Tibial artery (tissue), 4 donors: ENCODE data around the gene PDCD2L.

Source experiments
- DNase-seq, 2 donors: peaks; one replicate each; pipeline ENCODE4 v3.0.0-alpha.2; 2019
- H3K27ac ChIP-seq, 2 donors: fragments of 200-600 bp; sonication (generic) in 1 of 2; 1 replicate in 1 of 2; 2 replicates in 1 of 2; pipeline ENCODE4 v1.5.1; 2018 to 2019; ENCODE audit warnings: mild to moderate bottlenecking in 1 of 2
- H3K27me3 ChIP-seq, 2 donors: fragments of 200-600 bp; sonication (generic) in 1 of 2; one replicate each; pipeline versions ENCODE4 v1.5.1 to v1.6.0; 2016 to 2019
- H3K36me3 ChIP-seq, 3 donors: fragments of 200-600 bp; sonication (generic) in 2 of 3; one replicate each; pipeline ENCODE4 v1.5.1; 2016 to 2019; ENCODE audit warnings: mild to moderate bottlenecking in 2 of 3
- H3K4me1 ChIP-seq, 4 donors: fragments of 200-600 bp; sonication (generic) in 2 of 4; 1 replicate in 3 of 4; 2 replicates in 1 of 4; pipeline ENCODE4 v1.5.1; 2016 to 2019
- H3K4me3 ChIP-seq, 2 donors: fragments of 200-600 bp; sonication (generic) in 1 of 2; 1 replicate in 1 of 2; 2 replicates in 1 of 2; pipeline ENCODE4 v1.5.1; 2018 to 2019; ENCODE audit warnings: mild to moderate bottlenecking in 2 of 2
- H3K9me3 ChIP-seq, 3 donors: fragments of 200-600 bp; sonication (generic) in 1 of 3; one replicate each; pipeline ENCODE4 v1.5.1; 2016 to 2019
- intact Hi-C: fragments of 100-400 bp; cut with DNase I; formaldehyde crosslinking; loops from one replicate; pipeline ENCODE4 v1.15.0; 2023; ENCODE audit warnings: low total_unique reads
- TF ChIP-seq, protein P1 (sequence below), 2 experiments: fragments of 200-600 bp in 1 of 2; fragments of 450-650 bp in 1 of 2; IDR thresholded peaks; one replicate each; pipeline ENCODE4 v1.5.1; 2017 to 2019; ENCODE audit warnings: antibody characterized with exemption in 2 of 2, mild to moderate bottlenecking in 1 of 2, moderate library complexity in 1 of 2

The PDCD2L gene

DNA sequence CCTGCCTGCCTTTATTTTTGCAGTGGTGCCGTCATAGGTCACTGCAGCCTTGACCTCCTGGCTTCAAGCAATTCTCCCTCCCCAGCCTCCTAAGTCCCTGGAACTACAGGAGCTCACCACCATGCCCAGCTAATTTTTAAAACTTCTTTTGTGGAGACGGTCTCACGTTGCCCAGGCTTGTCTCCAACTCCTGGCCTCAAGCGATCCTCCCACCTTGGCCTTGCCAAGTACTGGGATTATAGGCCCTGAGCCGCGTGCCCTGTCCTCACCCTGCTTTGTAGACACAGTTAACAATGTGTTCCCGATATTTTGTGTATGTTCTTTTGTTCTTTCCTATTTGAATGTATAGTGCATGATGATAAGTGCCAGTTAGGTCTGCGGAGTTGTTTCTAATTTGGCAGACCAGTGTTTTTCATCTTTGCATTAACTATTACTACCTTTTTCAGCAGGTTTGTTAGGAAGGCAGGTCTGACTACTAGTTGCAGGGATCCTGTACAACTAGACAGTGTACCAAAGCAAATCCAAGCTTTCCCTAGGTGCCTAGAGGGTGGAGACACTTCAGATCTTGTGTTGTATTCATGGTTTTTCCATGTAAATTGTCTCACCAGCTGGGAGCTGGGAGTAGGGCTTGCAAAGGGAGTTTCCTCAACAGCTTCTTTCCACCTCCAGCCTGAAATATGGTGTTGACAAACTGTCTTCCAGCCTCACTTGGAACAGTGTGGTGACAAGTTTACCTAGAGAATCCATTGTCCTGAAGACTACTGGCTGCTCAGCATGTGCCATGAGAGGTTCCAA lies 67.9 kb downstream of the PDCD2L start:
- H3K36me3 ChIP-seq: peaks cover 54 to 60% (median 58%) of the 10 kb centered on the region in 3 donors
- DNase-seq: no peak
- TF ChIP-seq, protein P1, sequence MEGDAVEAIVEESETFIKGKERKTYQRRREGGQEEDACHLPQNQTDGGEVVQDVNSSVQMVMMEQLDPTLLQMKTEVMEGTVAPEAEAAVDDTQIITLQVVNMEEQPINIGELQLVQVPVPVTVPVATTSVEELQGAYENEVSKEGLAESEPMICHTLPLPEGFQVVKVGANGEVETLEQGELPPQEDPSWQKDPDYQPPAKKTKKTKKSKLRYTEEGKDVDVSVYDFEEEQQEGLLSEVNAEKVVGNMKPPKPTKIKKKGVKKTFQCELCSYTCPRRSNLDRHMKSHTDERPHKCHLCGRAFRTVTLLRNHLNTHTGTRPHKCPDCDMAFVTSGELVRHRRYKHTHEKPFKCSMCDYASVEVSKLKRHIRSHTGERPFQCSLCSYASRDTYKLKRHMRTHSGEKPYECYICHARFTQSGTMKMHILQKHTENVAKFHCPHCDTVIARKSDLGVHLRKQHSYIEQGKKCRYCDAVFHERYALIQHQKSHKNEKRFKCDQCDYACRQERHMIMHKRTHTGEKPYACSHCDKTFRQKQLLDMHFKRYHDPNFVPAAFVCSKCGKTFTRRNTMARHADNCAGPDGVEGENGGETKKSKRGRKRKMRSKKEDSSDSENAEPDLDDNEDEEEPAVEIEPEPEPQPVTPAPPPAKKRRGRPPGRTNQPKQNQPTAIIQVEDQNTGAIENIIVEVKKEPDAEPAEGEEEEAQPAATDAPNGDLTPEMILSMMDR (IDR thresholded peaks at IDR 0.05): no peak
- intact Hi-C loops: no loop called here
- H3K4me1 ChIP-seq: peaks cover 0 to 70% (median 25%) of the 10 kb centered on the region in 4 donors
- no peak overlapping the region for H3K4me3 ChIP-seq
- H3K27me3 ChIP-seq: no peaks in the 10 kb centered on the region
- H3K9me3 ChIP-seq: no peaks in the 10 kb centered on the region
- H3K27ac ChIP-seq: peak overlapping the region; percentile 33 to 82

DNA sequence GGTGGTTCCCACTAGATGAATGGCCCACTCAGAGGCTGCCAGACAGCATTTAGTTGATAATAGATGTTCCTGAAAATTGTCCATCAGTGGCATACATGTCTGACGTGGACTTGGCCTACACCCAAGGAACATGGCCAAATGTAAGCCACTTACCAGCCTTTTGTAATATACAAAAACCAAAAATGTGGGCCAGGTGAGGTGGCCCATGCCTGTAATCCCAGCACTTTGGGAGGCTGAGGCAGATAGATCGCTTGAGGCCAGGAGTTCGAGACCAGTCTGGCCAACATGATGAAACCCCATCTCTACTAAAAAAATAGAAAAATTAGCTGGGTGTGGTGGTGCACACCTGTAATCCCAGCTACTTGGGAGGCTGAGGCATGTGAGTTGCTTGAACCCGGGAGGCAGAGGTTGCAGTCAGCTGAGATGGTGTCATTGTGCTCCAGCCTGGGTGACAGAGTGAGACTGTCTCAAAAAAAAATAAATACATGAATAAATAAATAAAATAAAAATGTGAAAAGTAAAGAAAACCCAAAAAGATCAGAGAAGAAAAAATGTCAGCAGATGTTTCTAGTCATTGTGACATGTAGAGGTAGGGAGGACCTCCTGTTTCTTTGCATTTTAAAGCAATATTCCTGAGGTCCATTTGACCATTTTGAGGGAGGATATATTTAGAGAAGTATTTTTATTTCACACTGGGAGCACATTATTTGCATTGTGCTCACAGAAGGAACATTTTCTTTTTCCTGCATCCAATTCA lies 70.2 kb downstream of the PDCD2L start:
- H3K4me1 ChIP-seq: peaks cover 0 to 67% (median 25%) of the 10 kb centered on the region in 4 donors
- H3K9me3 ChIP-seq: no peaks in the 10 kb centered on the region
- H3K27ac ChIP-seq: peak overlapping the region; percentile 60 to 82
- H3K36me3 ChIP-seq: peaks cover 35 to 37% (median 37%) of the 10 kb centered on the region in 3 donors
- no peak overlapping the region for H3K4me3 ChIP-seq
- intact Hi-C loops: no loop called here
- TF ChIP-seq, protein P1 (IDR thresholded peaks at IDR 0.05): no peak
- no peak for DNase-seq
- H3K27me3 ChIP-seq: no peaks in the 10 kb centered on the region

DNA sequence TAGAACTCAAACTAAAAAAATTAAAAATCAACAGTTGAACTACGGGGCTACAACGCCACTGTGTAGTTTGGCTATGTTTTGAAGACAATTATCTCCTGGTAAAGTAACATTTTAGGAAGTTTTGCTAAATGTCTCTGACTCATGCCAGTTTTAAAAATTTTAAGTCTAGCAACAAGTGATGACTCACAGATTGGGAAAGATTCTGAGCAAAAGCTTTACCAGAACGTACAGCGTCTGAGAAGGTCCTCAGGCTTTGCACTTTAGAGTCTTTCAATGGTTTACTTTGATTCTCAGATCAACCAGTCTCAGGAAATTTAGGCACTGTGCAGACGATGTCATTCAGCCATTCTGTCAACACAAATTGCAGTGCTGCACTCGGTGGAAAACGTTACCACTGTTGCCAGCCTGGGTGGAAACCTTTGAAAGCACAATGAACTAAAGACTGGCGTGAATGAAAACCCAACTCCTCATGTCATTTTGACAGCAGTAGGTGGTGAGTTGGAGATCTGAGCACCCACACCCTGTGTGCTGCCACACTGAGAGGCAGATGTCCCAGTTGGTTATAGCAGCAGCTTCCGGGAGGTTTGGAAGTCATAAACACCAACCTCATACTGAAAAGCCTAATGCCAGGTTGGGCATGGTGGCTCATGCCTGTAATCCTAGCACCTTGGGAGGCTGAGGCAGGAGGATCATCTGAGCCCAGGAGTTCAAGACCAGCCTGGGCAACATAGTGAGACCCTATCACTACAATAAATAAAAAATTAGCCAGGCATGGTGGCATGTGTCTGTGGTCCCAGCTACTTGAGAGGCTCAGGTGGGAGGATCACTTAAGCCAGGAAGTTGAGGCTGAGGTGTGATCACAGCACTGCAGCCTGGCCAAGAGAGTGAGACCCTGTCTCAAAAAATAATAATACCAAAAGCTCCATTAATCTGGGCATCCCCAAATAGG lies 71.1 kb downstream of the PDCD2L start:
- H3K4me1 ChIP-seq: peaks cover 0 to 69% (median 27%) of the 10 kb centered on the region in 4 donors
- no peak overlapping the region for H3K4me3 ChIP-seq
- TF ChIP-seq, protein P1 (IDR thresholded peaks at IDR 0.05): no peak
- H3K27me3 ChIP-seq: no peaks in the 10 kb centered on the region
- no peaks in the 10 kb centered on the region for H3K9me3 ChIP-seq
- peak overlapping the region; percentile 68 to 82 for H3K27ac ChIP-seq
- intact Hi-C loops: no loop called here
- peaks cover 27 to 30% (median 28%) of the 10 kb centered on the region in 3 donors for H3K36me3 ChIP-seq
- peak in 1 of 2 donors; percentile 68 for DNase-seq
